IMR-90 (cell line): ENCODE results near the gene ASNSD1.

ENCODE experiments used
- BHLHE40 ChIP-seq: fragments of 150-350 bp; IDR thresholded peaks from 2 replicates; pipeline ENCODE4 v1.6.1; 2016; ENCODE audit warnings: mild to moderate bottlenecking, low read depth, low read length
- CEBPB ChIP-seq: IDR thresholded peaks from 2 replicates; pipeline ENCODE4 v1.6.1; 2012; ENCODE audit warnings: low read depth, low read length, improper control_type of control experiment
- CHD1 ChIP-seq: IDR thresholded peaks from 2 replicates; pipeline ENCODE4 v1.6.1; 2012; ENCODE audit warnings: low read depth, low read length, improper control_type of control experiment
- MAFK ChIP-seq: IDR thresholded peaks from 2 replicates; pipeline ENCODE4 v1.6.1; 2012; ENCODE audit warnings: low read depth, low read length, improper control_type of control experiment
- MAZ ChIP-seq: IDR thresholded peaks from 2 replicates; pipeline ENCODE4 v1.6.1; 2012; ENCODE audit warnings: low read depth, mild to moderate bottlenecking, low read length, improper control_type of control experiment, moderate library complexity, borderline replicate concordance
- MXI1 ChIP-seq: IDR thresholded peaks from 2 replicates; pipeline ENCODE4 v1.6.1; 2012; ENCODE audit warnings: low read depth, mild to moderate bottlenecking, low read length, moderate library complexity, borderline replicate concordance
- POLR2A ChIP-seq: IDR thresholded peaks from 2 replicates; pipeline ENCODE4 v1.6.1; 2012; ENCODE audit warnings: mild to moderate bottlenecking, low read depth, low read length
- RAD21 ChIP-seq: IDR thresholded peaks from 2 replicates; pipeline ENCODE4 v1.6.1; 2012; ENCODE audit warnings: low read length, improper control_type of control experiment
- RFX5 ChIP-seq: IDR thresholded peaks from 2 replicates; pipeline ENCODE4 v1.8.0; 2012; ENCODE audit warnings: low read depth, mild to moderate bottlenecking, low read length, moderate library complexity
- TF ChIP-seq, protein P1 (sequence below): fragments of 150-350 bp; IDR thresholded peaks from 2 replicates; pipeline ENCODE4 v1.6.1; 2016; ENCODE audit warnings: low read depth, mild to moderate bottlenecking, low read length, moderate library complexity, borderline replicate concordance
- TF ChIP-seq, protein P2 (sequence below): conservative IDR thresholded peaks from 2 replicates; pipeline ENCODE4 v1.5.1; 2012; ENCODE audit warnings: mild to moderate bottlenecking, low read depth, low read length, improper control_type of control experiment
- TF ChIP-seq, protein P3 (sequence below): fragments of 150-350 bp; IDR thresholded peaks from 2 replicates; pipeline ENCODE4 v1.6.1; 2017; ENCODE audit warnings: mild to moderate bottlenecking, antibody characterized with exemption, low read length, low read depth

DNA sequence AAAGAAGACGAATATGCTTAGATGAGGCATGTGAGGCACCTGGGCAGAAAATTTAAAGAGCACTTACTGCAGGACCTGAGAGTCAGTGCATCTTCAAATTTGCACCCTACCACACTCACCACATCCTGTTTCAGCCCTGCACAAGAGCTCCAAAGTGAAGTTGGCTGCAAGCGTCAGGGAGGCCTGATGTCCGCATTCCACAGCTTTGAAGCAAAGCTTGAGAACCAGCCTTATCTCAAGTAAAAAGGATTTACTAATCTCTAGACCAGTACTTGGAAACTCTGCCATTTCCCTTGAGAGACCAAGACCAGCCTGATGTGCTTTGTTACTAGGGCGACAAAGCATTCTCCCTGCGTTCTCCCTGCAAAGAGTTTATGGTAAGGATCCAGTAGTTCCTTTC is 3.4 kb upstream of the ASNSD1 start:
- no peak for TF ChIP-seq POLR2A
- TF ChIP-seq, protein P1, sequence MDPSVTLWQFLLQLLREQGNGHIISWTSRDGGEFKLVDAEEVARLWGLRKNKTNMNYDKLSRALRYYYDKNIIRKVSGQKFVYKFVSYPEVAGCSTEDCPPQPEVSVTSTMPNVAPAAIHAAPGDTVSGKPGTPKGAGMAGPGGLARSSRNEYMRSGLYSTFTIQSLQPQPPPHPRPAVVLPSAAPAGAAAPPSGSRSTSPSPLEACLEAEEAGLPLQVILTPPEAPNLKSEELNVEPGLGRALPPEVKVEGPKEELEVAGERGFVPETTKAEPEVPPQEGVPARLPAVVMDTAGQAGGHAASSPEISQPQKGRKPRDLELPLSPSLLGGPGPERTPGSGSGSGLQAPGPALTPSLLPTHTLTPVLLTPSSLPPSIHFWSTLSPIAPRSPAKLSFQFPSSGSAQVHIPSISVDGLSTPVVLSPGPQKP = no peak
- TF ChIP-seq, protein P2, sequence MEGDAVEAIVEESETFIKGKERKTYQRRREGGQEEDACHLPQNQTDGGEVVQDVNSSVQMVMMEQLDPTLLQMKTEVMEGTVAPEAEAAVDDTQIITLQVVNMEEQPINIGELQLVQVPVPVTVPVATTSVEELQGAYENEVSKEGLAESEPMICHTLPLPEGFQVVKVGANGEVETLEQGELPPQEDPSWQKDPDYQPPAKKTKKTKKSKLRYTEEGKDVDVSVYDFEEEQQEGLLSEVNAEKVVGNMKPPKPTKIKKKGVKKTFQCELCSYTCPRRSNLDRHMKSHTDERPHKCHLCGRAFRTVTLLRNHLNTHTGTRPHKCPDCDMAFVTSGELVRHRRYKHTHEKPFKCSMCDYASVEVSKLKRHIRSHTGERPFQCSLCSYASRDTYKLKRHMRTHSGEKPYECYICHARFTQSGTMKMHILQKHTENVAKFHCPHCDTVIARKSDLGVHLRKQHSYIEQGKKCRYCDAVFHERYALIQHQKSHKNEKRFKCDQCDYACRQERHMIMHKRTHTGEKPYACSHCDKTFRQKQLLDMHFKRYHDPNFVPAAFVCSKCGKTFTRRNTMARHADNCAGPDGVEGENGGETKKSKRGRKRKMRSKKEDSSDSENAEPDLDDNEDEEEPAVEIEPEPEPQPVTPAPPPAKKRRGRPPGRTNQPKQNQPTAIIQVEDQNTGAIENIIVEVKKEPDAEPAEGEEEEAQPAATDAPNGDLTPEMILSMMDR = no peak
- TF ChIP-seq RAD21 = no peak
- no peak for TF ChIP-seq BHLHE40
- TF ChIP-seq CHD1 = no peak
- TF ChIP-seq, protein P3, sequence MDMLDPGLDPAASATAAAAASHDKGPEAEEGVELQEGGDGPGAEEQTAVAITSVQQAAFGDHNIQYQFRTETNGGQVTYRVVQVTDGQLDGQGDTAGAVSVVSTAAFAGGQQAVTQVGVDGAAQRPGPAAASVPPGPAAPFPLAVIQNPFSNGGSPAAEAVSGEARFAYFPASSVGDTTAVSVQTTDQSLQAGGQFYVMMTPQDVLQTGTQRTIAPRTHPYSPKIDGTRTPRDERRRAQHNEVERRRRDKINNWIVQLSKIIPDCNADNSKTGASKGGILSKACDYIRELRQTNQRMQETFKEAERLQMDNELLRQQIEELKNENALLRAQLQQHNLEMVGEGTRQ = no peak
- no peak for TF ChIP-seq MXI1
- TF ChIP-seq MAZ = no peak
- no peak for TF ChIP-seq CEBPB
- TF ChIP-seq MAFK = no peak
- TF ChIP-seq RFX5 = no peak
